ENCODE results near the gene PALM2AKAP2. TPM values are rescaled to one million over a fixed set of nuclear protein-coding genes. Genes with fewer than 3 reads are reported as not detected.

Gene PALM2AKAP2
- total and polyA plus RNA-seq, 2 experiments from 2014 or later, result 2.7 to 7.0 TPM

GRCh38 chr9:109734814-109735213, 45.2 kb upstream of the PALM2AKAP2 start:
- Histone ChIP-seq H3K27me3 (no peaks in the 10 kb centered on the region), H3K4me2 (no peak overlapping the region), H3K4me1 (ENCODE audit: insufficient read depth) (no peaks in the 10 kb centered on the region), H3K4me3 (no peak overlapping the region), H3K9me3 (ENCODE audit: low read depth) (no peaks in the 10 kb centered on the region), H3K36me3 (replicated peaks; ENCODE audit: insufficient read depth, low read depth) (no peaks in the 10 kb centered on the region), H3K27ac (no peak overlapping the region), H2AFZ (no peak overlapping the region), H4K20me1 (ENCODE audit: insufficient read depth, poor library complexity, severe bottlenecking) (no peaks in the 10 kb centered on the region), H3K79me2 (no peaks in the 10 kb centered on the region), H3K9me2 (replicated peaks; ENCODE audit: insufficient read depth) (no peaks in the 10 kb centered on the region)
- no peak for TF ChIP-seq EZH2 (IDR thresholded peaks at IDR 0.05; ENCODE audit: borderline replicate concordance)
- no peak for TF ChIP-seq CTCF (IDR thresholded peaks at IDR 0.05; ENCODE audit: poor library complexity)
- no peak for TF ChIP-seq EZH2phosphoT487 (IDR thresholded peaks at IDR 0.05; ENCODE audit: low read depth, severe bottlenecking, unreplicated experiment)
- DNase-seq (ENCODE audit: low spot score), result no peak
- WGBS (ENCODE audit: low lambda C conversion rate, missing lambda C conversion rate), result 92% methylated on average over 2 of the region's 2 CpGs

- Histone ChIP-seq H3K4me3 (no peak overlapping the region), H3K4me2 (no peak overlapping the region), H2AFZ (no peak overlapping the region), H3K27ac (no peak overlapping the region), H3K27me3 (no peaks in the 10 kb centered on the region), H3K9me3 (ENCODE audit: low read depth) (no peaks in the 10 kb centered on the region), H4K20me1 (ENCODE audit: insufficient read depth, poor library complexity, severe bottlenecking) (no peaks in the 10 kb centered on the region), H3K4me1 (ENCODE audit: insufficient read depth) (no peaks in the 10 kb centered on the region), H3K79me2 (no peaks in the 10 kb centered on the region), H3K9me2 (replicated peaks; ENCODE audit: insufficient read depth) (no peaks in the 10 kb centered on the region), H3K36me3 (replicated peaks; ENCODE audit: insufficient read depth, low read depth) (no peaks in the 10 kb centered on the region)
- no peak for TF ChIP-seq EZH2 (IDR thresholded peaks at IDR 0.05; ENCODE audit: borderline replicate concordance)
- TF ChIP-seq CTCF (IDR thresholded peaks at IDR 0.05; ENCODE audit: poor library complexity), result no peak
- no peak for TF ChIP-seq EZH2phosphoT487 (IDR thresholded peaks at IDR 0.05; ENCODE audit: low read depth, severe bottlenecking, unreplicated experiment)
- DNase-seq (ENCODE audit: low spot score), result no peak
- WGBS (ENCODE audit: low lambda C conversion rate, missing lambda C conversion rate), result 77% methylated on average over 6 of the region's 6 CpGs
Observed at GRCh38 chr9:109735801-109736200, 44.2 kb upstream of the PALM2AKAP2 start.

GRCh38 chr9:109737295-109737694, 42.7 kb upstream of the PALM2AKAP2 start:
- H3K27ac ChIP-seq, result no peak overlapping the region

More at GRCh38 chr9:109737295-109737694, 42.7 kb upstream of the PALM2AKAP2 start:
- 63% methylated on average over 1 of the region's 1 CpG for WGBS (ENCODE audit: low lambda C conversion rate, missing lambda C conversion rate)
- H4K20me1 ChIP-seq (ENCODE audit: insufficient read depth, poor library complexity, severe bottlenecking), result no peaks in the 10 kb centered on the region
- no peaks in the 10 kb centered on the region for H3K27me3 ChIP-seq
- H3K79me2 ChIP-seq, result no peaks in the 10 kb centered on the region
- TF ChIP-seq EZH2 (IDR thresholded peaks at IDR 0.05; ENCODE audit: borderline replicate concordance) (no peak), CTCF (IDR thresholded peaks at IDR 0.05; ENCODE audit: poor library complexity) (no peak), EZH2phosphoT487 (IDR thresholded peaks at IDR 0.05; ENCODE audit: low read depth, severe bottlenecking, unreplicated experiment) (no peak)
- no peak overlapping the region for H3K4me3 ChIP-seq
- no peak overlapping the region for H2AFZ ChIP-seq
- H3K9me2 ChIP-seq (replicated peaks; ENCODE audit: insufficient read depth), result no peaks in the 10 kb centered on the region
- H3K36me3 ChIP-seq (replicated peaks; ENCODE audit: insufficient read depth, low read depth), result no peaks in the 10 kb centered on the region
- H3K9me3 ChIP-seq (ENCODE audit: low read depth), result no peaks in the 10 kb centered on the region
- H3K4me2 ChIP-seq, result no peak overlapping the region
- no peak for DNase-seq (ENCODE audit: low spot score)
- no peaks in the 10 kb centered on the region for H3K4me1 ChIP-seq (ENCODE audit: insufficient read depth)
